ENCODE measurements around the gene DISP3.

The DISP3 gene

DNA sequence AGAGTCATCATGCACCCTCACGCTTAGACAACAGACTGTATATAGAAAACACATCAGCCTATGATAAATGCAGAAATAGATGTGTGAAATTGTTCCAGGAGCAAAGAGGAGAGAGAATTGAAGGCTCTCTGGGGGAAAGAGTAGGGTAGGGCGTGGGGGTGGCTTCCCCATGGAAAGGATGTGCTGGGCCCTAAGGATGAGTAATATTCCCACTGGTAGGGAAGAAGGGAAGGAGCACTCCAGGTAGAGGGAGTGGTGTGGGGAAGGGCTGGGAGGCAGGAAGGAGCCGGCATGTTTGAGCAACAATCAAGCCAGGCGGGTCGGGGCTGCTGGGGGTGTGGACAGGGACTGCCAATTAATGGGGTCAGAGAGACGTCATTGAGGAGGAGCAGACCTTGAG, 10.1 kb upstream of the DISP3 start:
- H3K27me3 ChIP-seq (replicated peaks) = no peaks in the 10 kb centered on the region
- H3K36me3 ChIP-seq (replicated peaks) = no peaks in the 10 kb centered on the region
- no peak for DNase-seq
- TF ChIP-seq, protein P1, sequence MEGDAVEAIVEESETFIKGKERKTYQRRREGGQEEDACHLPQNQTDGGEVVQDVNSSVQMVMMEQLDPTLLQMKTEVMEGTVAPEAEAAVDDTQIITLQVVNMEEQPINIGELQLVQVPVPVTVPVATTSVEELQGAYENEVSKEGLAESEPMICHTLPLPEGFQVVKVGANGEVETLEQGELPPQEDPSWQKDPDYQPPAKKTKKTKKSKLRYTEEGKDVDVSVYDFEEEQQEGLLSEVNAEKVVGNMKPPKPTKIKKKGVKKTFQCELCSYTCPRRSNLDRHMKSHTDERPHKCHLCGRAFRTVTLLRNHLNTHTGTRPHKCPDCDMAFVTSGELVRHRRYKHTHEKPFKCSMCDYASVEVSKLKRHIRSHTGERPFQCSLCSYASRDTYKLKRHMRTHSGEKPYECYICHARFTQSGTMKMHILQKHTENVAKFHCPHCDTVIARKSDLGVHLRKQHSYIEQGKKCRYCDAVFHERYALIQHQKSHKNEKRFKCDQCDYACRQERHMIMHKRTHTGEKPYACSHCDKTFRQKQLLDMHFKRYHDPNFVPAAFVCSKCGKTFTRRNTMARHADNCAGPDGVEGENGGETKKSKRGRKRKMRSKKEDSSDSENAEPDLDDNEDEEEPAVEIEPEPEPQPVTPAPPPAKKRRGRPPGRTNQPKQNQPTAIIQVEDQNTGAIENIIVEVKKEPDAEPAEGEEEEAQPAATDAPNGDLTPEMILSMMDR (IDR thresholded peaks at IDR 0.05; ENCODE audit: low read depth, low read length, missing control alignments) = no peak
- in situ Hi-C loops (cut with HindIII; ENCODE audit: low pct_ligation_motif_present, low sequenced_read_pairs) = no loop called here
- no peak overlapping the region for H3K27ac ChIP-seq
- no peak overlapping the region for H3K4me3 ChIP-seq (ENCODE audit: low read depth, low read length)

DNA sequence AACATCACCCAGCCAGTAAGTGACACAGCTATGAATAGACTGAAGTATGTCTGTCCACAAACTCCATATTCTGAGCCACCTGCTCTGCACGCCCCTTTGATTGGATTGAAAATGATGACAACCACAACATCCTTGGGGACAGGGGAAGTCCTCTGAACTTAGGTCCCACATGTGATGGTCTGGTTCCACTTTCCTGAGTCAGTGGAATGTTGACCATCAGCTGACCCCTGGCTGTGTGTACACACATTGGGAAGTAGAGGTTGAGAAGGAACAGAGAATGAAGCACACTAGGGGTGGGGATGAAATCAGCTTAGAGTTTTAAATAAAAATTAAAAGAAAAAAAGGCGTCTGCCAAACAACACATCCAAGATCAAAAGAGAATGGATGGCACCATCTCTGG, 8.0 kb upstream of the DISP3 start:
- Histone ChIP-seq H3K36me3 (replicated peaks) (no peaks in the 10 kb centered on the region), H3K4me3 (ENCODE audit: low read depth, low read length) (no peak overlapping the region), H3K27ac (no peak overlapping the region), H3K27me3 (replicated peaks) (no peaks in the 10 kb centered on the region)
- TF ChIP-seq, protein P1 (IDR thresholded peaks at IDR 0.05; ENCODE audit: low read depth, low read length, missing control alignments) = no peak
- no peak for DNase-seq
- in situ Hi-C loops (cut with HindIII; ENCODE audit: low pct_ligation_motif_present, low sequenced_read_pairs) = no loop called here

DNA sequence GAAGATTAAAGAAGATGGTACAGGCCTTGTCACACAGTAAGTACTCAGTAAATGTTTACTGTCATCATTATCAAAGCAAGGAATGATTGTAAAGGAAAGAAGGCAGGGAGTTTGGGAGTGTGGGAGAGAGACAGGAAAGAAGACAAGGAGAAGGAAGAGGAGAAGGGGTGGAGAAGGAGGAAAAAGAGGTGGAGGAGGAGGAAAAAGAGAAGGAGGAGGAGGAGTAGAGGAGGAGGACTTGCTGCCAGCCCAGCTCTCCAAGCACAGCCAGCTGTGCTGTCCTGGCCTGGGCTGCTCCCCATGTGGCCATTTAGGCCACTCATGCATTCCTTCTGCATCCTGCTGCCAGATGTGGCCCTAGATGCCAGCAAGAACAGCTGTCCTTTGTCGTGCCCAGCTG, 7.5 kb upstream of the DISP3 start:
- no peaks in the 10 kb centered on the region for H3K27me3 ChIP-seq (replicated peaks)
- H3K4me3 ChIP-seq (ENCODE audit: low read depth, low read length) = no peak overlapping the region
- in situ Hi-C loops (cut with HindIII; ENCODE audit: low pct_ligation_motif_present, low sequenced_read_pairs) = no loop called here
- TF ChIP-seq, protein P1 (IDR thresholded peaks at IDR 0.05; ENCODE audit: low read depth, low read length, missing control alignments) = no peak
- H3K36me3 ChIP-seq (replicated peaks) = no peaks in the 10 kb centered on the region
- H3K27ac ChIP-seq = no peak overlapping the region
- no peak for DNase-seq

DNA sequence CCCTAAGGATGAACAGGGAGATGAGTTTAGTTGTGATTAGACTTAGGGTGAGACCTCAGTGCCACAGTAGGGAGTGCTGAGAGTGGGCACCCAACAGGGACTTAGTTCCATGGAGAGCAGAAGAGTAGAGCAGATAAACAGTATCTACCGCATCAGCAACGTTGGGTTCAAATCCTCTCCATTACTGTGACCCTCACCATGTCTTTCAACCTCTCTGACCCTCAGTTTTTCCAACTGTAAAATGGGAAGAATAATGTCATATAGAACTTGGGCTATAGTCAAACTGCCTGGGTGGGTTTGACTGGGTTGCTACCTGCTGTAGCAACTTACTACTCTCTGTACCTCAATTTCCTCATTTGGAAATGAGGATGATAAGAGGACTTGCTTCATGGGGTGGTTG, 6.7 kb upstream of the DISP3 start:
- TF ChIP-seq, protein P1 (IDR thresholded peaks at IDR 0.05; ENCODE audit: low read depth, low read length, missing control alignments) = no peak
- no peak overlapping the region for H3K27ac ChIP-seq
- no peak overlapping the region for H3K4me3 ChIP-seq (ENCODE audit: low read depth, low read length)
- no peak for DNase-seq
- no peaks in the 10 kb centered on the region for H3K36me3 ChIP-seq (replicated peaks)
- in situ Hi-C loops (cut with HindIII; ENCODE audit: low pct_ligation_motif_present, low sequenced_read_pairs) = no loop called here
- H3K27me3 ChIP-seq (replicated peaks) = no peaks in the 10 kb centered on the region

DNA sequence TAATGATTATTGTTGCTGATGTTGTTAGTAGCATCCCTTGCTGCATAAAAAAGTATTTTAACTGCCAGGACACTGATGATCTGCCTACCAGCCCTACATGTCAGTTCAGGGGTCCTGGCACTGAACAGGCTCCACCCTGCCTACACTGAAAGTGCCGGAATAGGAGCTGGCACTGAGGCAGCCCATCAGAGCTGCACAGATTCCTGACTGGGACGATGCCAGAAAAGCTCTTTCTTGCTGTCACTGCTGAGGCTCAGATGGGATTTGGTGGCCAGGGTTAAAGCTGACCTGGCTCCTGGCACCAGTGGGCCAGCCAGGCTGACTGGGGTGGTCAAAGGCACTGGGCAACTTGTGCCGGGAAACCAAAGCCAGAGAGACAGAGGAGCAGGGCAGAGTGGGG, 6.2 kb upstream of the DISP3 start:
- no peaks in the 10 kb centered on the region for H3K27me3 ChIP-seq (replicated peaks)
- TF ChIP-seq, protein P1 (IDR thresholded peaks at IDR 0.05; ENCODE audit: low read depth, low read length, missing control alignments) = no peak
- in situ Hi-C loops (cut with HindIII; ENCODE audit: low pct_ligation_motif_present, low sequenced_read_pairs) = no loop called here
- no peak overlapping the region for H3K4me3 ChIP-seq (ENCODE audit: low read depth, low read length)
- H3K36me3 ChIP-seq (replicated peaks) = no peaks in the 10 kb centered on the region
- DNase-seq = no peak
- no peak overlapping the region for H3K27ac ChIP-seq

DNA sequence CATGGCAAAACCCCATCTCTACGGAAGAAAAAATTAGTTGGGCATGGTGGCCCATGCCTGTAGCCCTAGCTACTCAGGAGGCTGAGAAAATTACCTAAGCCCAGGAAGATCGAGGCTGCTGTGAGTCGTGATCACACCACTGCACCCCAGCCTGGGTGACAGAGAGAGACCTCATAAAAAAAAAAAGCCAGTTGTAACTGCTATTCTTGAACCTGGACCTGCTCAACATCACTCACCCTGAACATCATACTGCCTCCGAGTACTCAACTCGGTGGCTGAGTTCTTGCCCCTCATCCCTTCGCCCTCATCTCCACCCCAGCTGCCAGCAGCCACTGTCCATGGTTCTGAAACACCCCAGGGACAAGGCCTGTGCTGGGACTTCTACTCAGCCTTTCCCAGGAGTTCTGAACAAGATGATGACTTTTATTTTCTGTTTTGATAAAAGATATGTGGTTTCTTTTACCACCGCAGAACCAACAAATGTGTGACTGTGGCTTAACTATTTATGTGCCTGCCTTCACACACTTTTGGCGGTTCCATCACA, 5.4 kb upstream of the DISP3 start:
- H3K4me3 ChIP-seq (ENCODE audit: low read depth, low read length) = no peak overlapping the region
- H3K36me3 ChIP-seq (replicated peaks) = no peaks in the 10 kb centered on the region
- no peak for DNase-seq
- H3K27ac ChIP-seq = no peak overlapping the region
- in situ Hi-C loops (cut with HindIII; ENCODE audit: low pct_ligation_motif_present, low sequenced_read_pairs) = no loop called here
- TF ChIP-seq, protein P1 (IDR thresholded peaks at IDR 0.05; ENCODE audit: low read depth, low read length, missing control alignments) = no peak
- no peaks in the 10 kb centered on the region for H3K27me3 ChIP-seq (replicated peaks)

All from brain microvascular endothelial cell (primary cell).